PC-3 (cell line): ENCODE data around the gene LRRC8C.

ENCODE experiments used
- EZH2 ChIP-seq: fragments of 300-600 bp; sonication (generic); IDR thresholded peaks from one replicate; pipeline ENCODE4 v1.6.1; 2017; ENCODE audit warnings: antibody characterized with exemption, mild to moderate bottlenecking, low read length; ENCODE audit not compliant: unreplicated experiment
- TF ChIP-seq, protein P1 (sequence below): fragments of 300-600 bp; sonication (generic); conservative IDR thresholded peaks from 2 replicates; pipeline ENCODE4 v1.5.1; 2017; ENCODE audit warnings: antibody characterized with exemption, low read depth, mild to moderate bottlenecking, low read length

DNA sequence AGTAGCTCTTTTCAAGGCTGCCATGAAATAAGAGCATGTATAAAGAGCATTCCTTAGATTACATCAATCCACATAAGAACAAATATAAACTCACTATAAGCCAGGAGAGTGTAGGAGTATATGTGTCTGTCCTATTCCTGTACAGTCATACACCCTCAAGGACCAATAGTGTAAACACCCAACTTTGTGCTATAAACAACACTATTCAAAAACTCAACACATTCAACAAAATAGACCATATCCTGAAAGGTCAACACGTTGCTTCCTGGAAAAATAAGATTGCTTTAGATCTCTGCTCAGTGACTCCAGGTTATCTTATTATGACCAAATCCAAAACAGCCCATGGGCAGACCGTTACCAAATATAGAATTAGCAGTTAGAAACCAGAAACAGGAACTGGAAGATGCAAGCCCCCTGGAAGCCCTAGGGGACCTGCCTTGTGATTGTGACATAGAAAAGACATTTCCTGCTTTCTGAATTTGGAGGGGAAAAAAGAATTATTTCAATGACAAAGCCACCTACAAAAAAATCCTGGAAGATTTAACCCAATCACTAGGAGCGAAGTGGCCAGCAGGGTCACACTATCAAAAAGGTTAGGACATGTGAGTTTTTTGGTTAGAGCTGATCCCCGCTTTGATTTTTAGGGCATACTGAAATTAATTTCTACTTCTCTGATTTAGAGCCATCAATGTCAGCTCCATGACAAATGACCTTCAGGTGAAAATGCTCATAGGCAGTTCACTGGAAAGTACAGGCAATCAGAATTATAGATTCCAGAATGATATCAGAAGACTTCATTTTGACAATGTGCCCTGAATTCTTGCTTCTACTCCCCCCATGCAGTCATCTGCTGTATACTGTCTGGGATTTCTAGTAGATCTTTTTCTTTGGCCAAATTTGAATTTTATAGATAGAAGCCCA, 59.9 kb downstream of the LRRC8C start:
- no peak for TF ChIP-seq EZH2
- TF ChIP-seq, protein P1, sequence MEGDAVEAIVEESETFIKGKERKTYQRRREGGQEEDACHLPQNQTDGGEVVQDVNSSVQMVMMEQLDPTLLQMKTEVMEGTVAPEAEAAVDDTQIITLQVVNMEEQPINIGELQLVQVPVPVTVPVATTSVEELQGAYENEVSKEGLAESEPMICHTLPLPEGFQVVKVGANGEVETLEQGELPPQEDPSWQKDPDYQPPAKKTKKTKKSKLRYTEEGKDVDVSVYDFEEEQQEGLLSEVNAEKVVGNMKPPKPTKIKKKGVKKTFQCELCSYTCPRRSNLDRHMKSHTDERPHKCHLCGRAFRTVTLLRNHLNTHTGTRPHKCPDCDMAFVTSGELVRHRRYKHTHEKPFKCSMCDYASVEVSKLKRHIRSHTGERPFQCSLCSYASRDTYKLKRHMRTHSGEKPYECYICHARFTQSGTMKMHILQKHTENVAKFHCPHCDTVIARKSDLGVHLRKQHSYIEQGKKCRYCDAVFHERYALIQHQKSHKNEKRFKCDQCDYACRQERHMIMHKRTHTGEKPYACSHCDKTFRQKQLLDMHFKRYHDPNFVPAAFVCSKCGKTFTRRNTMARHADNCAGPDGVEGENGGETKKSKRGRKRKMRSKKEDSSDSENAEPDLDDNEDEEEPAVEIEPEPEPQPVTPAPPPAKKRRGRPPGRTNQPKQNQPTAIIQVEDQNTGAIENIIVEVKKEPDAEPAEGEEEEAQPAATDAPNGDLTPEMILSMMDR, result no peak
